Activated CD4-positive, alpha-beta T cell treated with anti-CD3 and anti-CD28 coated beads, Interleukin-2, amount 10 ng/mL, durations not matched to agents 7 days and 5 days (primary cell): ENCODE results near the gene UBQLNL. TPM values are rescaled to one million over a fixed set of nuclear protein-coding genes. Genes with fewer than 3 reads are reported as not detected.

Experiments used
- CTCF ChIA-PET: fragments of 350-600 bp; sonication (Branson Sonifier 250); formaldehyde crosslinking; loops from one replicate; lab custom pipeline; 2021; ENCODE audit warnings: antibody characterized with exemption; lab: Charles Lee
- POLR2A ChIA-PET: fragments of 350-600 bp; sonication (Branson Sonifier 250); formaldehyde crosslinking; loops from one replicate; lab custom pipeline; 2021; ENCODE audit warnings: antibody characterized with exemption; lab: Charles Lee
- DNase-seq: peaks from one replicate; pipeline ENCODE4 v3.0.0-alpha.2; 2020
- H3K27ac Mint-ChIP-seq: one replicate; pipeline ENCODE4 v1.8.0; 2021; ENCODE audit warnings: mild to moderate bottlenecking, moderate library complexity, mixed read lengths
- H3K27me3 Mint-ChIP-seq: one replicate; pipeline ENCODE4 v1.8.0; 2021; ENCODE audit warnings: mixed read lengths
- H3K36me3 Mint-ChIP-seq: one replicate; pipeline ENCODE4 v1.8.0; 2021; ENCODE audit warnings: low read depth, mixed read lengths
- H3K4me1 Mint-ChIP-seq: one replicate; pipeline ENCODE4 v1.8.0; 2021; ENCODE audit warnings: mixed read lengths
- H3K4me3 Mint-ChIP-seq: one replicate; pipeline ENCODE4 v1.8.0; 2021; ENCODE audit warnings: mild to moderate bottlenecking, moderate library complexity, mixed read lengths
- H3K9me3 Mint-ChIP-seq: one replicate; pipeline ENCODE4 v1.8.0; 2021; ENCODE audit warnings: mixed read lengths
- total RNA-seq, 2 experiments: library from RNA; stranded (reverse); gene quantifications; one replicate each; pipeline ENCODE4 v1.2.3, GENCODE V29; 2021

Gene UBQLNL
- total RNA-seq, 2 experiments from 2014 or later, result 0.25 to 0.45 TPM

DNA sequence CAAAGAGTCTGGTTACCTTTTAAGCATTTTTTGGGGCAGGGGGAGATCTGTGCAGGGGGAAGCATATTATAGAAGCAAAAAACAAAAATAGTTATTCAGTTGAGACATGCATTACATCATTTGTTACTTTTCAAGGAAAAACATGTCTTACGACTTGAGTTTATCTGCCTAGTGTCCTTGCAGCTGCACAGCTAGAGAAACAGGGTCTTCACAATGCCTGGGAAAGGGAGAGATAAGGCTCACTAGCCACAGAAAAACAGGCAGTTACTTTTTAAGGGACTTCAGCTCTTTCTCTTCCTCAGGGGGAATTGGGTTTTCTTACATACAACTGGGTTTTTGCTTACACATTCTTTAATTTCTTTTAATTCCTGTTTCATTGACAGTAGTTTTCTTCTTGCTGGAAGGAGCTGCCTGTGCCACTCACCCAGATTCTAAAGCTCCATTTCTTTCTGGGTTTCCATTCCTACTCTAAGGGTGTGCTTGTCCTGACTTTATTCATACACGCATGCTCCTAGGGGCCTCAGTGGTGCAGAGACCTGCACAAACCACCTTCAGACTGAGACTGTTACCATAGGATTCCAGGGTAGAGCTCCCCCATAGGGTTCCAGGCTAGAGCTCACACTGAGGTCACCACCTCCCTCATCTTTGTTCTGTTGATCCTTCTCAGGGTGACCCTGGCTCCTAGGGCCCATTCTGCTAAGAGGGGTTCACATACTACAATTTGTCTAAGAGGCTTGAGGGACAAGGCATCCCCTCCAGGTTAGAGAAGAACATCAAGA, 14.7 kb upstream of the UBQLNL start:
- CTCF ChIA-PET, result no interaction called here
- H3K36me3 Mint-ChIP-seq, result no peaks in the 10 kb centered on the region
- POLR2A ChIA-PET, result no interaction called here
- no peak overlapping the region for H3K4me3 Mint-ChIP-seq
- no peaks in the 10 kb centered on the region for H3K27me3 Mint-ChIP-seq
- H3K27ac Mint-ChIP-seq, result no peak overlapping the region
- no peaks in the 10 kb centered on the region for H3K9me3 Mint-ChIP-seq
- no peak for DNase-seq
- no peaks in the 10 kb centered on the region for H3K4me1 Mint-ChIP-seq

DNA sequence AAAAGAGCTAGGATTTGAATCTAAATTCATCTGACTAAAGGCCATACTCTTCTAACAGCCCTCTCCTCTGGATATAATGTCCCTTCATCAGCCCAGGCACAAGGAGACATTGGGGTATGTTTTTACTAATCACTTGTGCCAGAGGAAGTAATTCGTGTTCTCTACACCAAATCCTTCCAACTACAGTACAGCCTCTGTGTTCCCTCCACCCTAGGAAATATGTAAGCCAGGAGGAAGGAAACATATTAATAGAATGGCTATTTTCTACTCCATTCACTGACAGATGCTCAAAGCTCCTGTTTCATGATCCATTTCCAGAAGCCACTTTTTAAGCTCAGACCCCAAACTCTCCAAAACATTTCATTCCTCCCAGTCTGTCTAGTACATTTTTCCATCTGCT, 12.0 kb upstream of the UBQLNL start:
- Mint-ChIP-seq H3K36me3 (no peaks in the 10 kb centered on the region), H3K4me1 (no peaks in the 10 kb centered on the region), H3K4me3 (no peak overlapping the region), H3K27ac (no peak overlapping the region), H3K9me3 (no peaks in the 10 kb centered on the region), H3K27me3 (no peaks in the 10 kb centered on the region)
- DNase-seq, result no peak
- ChIA-PET POLR2A (no interaction called here), CTCF (no interaction called here)

DNA sequence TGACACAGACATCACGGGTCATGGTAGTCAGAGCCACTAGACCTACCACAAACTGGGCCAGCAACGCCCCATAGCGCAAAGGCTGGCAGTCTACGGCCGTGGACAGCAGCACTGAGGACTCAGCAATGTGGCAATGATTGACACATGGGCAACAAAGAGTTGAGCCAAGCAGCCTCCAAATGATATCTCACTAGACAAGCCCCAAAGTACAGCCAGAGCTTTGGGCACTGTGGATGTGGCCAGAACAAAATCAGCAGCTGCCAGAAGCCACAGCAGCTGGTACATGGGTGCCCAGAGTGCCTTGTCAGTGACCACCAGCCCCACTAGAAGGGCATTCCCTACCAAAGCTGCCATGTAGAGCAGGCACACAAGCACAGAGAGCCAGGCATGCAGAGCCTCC, 11.2 kb upstream of the UBQLNL start:
- H3K4me3 Mint-ChIP-seq, result no peak overlapping the region
- H3K4me1 Mint-ChIP-seq, result no peaks in the 10 kb centered on the region
- no peaks in the 10 kb centered on the region for H3K27me3 Mint-ChIP-seq
- no peaks in the 10 kb centered on the region for H3K9me3 Mint-ChIP-seq
- ChIA-PET POLR2A (no interaction called here), CTCF (no interaction called here)
- no peak overlapping the region for H3K27ac Mint-ChIP-seq
- no peak for DNase-seq
- H3K36me3 Mint-ChIP-seq, result no peaks in the 10 kb centered on the region

DNA sequence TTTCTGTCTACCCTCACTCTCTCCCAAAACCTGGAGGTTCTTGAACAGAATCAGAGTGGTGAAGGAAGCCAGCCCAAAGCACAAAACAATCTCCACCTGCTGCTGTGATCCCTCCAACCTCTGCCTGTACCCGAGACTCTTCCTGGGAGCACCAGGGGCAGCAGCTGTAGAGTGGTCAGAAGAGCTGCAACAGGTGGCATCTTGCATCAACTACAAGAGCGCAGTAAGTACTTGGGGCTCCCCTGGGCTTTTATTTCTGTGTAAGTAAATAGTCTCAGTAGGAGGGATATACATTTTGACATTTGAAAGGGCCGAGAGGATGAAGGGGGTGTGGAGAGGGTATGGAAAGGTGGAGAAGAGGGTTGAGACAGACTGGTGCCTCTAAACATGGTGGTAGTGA, 8.3 kb upstream of the UBQLNL start:
- Mint-ChIP-seq H3K27ac (no peak overlapping the region), H3K27me3 (no peaks in the 10 kb centered on the region), H3K4me3 (no peak overlapping the region), H3K36me3 (no peaks in the 10 kb centered on the region), H3K9me3 (no peaks in the 10 kb centered on the region), H3K4me1 (no peaks in the 10 kb centered on the region)
- CTCF ChIA-PET, result no interaction called here
- POLR2A ChIA-PET, result no interaction called here
- DNase-seq, result no peak

DNA sequence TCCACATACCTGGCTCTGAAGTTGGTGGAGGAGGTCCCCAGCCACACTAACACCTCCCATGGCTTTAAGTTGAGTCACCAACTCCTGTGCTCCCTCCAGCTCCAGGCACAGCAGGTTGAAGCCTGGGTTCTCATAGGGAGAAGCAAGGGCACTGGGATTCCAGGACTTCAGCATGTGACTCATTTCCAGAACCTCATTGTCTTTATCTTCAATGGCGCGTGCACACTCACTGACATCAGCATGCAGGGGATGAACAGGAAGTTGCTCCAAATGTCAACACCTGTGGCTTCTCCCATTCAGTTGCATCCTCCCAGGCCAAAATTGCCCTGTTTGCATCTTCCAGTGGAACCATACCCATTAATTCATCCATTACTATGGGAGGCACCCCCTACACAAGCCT, 5.8 kb upstream of the UBQLNL start:
- Mint-ChIP-seq H3K27ac (no peak overlapping the region), H3K27me3 (no peaks in the 10 kb centered on the region), H3K4me3 (no peak overlapping the region), H3K36me3 (no peaks in the 10 kb centered on the region), H3K9me3 (no peaks in the 10 kb centered on the region), H3K4me1 (no peaks in the 10 kb centered on the region)
- DNase-seq, result no peak
- CTCF ChIA-PET, result no interaction called here
- POLR2A ChIA-PET, result no interaction called here

DNA sequence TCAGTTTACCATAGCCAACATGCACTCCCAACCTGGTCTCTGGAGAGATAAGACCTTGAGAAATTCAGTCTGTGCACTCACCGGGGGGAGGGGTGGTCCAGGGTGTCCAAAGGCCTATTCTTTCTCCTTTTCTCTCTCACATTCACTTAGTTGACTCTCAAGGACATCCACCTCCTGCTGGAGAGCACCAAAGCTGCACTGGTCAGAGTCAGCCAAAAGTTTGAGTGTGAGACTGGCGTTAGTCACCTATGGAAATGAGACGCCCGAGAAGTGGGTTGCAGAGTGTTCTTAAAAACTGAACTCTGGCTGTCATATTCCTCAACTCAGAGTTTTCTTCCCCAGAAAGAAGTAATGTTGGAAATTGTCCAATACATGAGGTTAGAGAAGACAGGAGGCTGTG, 5.0 kb upstream of the UBQLNL start:
- H3K4me3 Mint-ChIP-seq, result no peak overlapping the region
- H3K27ac Mint-ChIP-seq, result no peak overlapping the region
- no peaks in the 10 kb centered on the region for H3K4me1 Mint-ChIP-seq
- no peaks in the 10 kb centered on the region for H3K27me3 Mint-ChIP-seq
- ChIA-PET POLR2A (no interaction called here), CTCF (interaction anchor here (0.7 kb wide), 1 partner anchor 66 kb away, joined by 4 read pairs; no protein-coding TSS in a partner anchor)
- no peak for DNase-seq
- H3K36me3 Mint-ChIP-seq, result no peaks in the 10 kb centered on the region
- H3K9me3 Mint-ChIP-seq, result no peaks in the 10 kb centered on the region

DNA sequence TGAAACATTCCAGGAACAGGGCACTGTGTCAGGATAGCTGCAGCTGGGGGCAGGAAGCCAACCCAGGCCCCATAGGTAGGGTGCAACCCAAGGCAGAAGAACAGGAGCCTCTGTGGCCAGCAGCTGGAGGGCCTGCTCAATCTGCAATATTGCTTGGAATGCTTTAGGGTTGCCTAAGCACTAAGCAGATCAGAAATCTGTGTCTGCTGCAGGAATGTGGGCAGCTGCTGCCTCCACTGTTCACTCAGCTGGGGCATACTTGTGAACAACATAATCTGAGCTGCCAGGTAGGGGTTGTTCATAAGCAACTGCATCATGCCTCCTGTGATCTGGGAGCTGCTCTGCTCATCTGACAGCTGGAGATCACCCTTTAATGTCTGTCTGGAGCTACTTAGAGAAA, 1.7 kb downstream of the UBQLNL start:
- no peaks in the 10 kb centered on the region for H3K9me3 Mint-ChIP-seq

DNA sequence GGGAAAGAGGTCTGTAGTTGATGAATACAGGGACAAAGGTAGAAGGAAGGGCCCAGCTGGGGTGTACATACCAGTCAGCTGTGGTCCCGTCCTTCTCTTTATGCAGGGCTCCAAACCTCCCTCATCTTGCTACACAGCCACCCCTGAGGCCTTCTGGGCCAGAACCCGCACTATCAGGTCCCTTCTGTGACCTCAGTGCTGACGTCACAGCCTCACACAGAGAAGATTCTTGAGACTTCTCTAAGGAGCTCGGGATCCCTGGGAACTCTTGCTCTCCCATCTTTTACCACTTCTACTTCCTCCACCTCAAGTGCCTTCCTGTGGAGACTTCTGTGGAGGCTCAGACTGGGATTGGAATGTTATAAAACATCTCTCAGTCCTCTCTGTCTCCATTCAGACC, 6.7 kb downstream of the UBQLNL start, which contains the start of gene UBQLN3:
UBQLN3 (minus strand) TSS at position 155 of the 400 bp plus-strand sequence. CDS start 399 bp downstream, outside the sequence.
- peaks cover 5% of the 10 kb centered on the region for H3K27me3 Mint-ChIP-seq
- no peaks in the 10 kb centered on the region for H3K4me1 Mint-ChIP-seq
- no peaks in the 10 kb centered on the region for H3K36me3 Mint-ChIP-seq
- POLR2A ChIA-PET, result no interaction called here
- no peak for DNase-seq
- H3K4me3 Mint-ChIP-seq, result no peak within 1 kb of the TSS
- no peak within 1 kb of the TSS for H3K27ac Mint-ChIP-seq
- CTCF ChIA-PET, result no interaction called here
- no peaks in the 10 kb centered on the region for H3K9me3 Mint-ChIP-seq

More for the DNA sequence above, 1.7 kb downstream of the UBQLNL start:
- ChIA-PET CTCF (interaction anchor here (2.3 kb wide), 1 partner anchor 9 kb away, joined by 6 read pairs; no protein-coding TSS in a partner anchor), POLR2A (no interaction called here)
- peaks cover 5% of the 10 kb centered on the region for H3K27me3 Mint-ChIP-seq
- no peak overlapping the region for H3K27ac Mint-ChIP-seq
- H3K36me3 Mint-ChIP-seq, result no peaks in the 10 kb centered on the region
- no peak overlapping the region for H3K4me3 Mint-ChIP-seq
- DNase-seq, result no peak
- H3K4me1 Mint-ChIP-seq, result no peaks in the 10 kb centered on the region

DNA sequence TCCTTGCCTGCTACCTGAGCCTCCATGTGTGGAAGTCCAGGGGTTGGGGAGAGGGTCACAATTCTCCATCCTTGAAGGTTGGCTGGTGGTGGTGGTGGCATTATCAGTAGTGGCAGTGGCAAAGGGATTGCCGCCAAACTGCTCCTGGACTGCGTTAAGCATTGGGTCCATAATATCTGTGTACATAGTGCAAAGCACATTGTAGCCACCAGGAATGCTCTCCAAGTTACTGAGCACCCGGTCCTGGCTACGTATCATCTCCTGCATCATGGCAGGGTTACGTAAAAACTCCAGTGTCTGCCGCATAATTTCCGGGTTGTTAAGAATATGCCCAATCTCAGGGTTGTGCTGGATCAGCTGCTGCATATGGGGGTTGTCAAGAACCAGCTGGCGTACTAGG, 7.9 kb downstream of the UBQLNL start:
- DNase-seq, result no peak
- peaks cover 5% of the 10 kb centered on the region for H3K27me3 Mint-ChIP-seq
- H3K36me3 Mint-ChIP-seq, result no peaks in the 10 kb centered on the region
- H3K4me3 Mint-ChIP-seq, result no peak overlapping the region
- CTCF ChIA-PET, result no interaction called here
- H3K27ac Mint-ChIP-seq, result no peak overlapping the region
- H3K4me1 Mint-ChIP-seq, result no peaks in the 10 kb centered on the region
- no peaks in the 10 kb centered on the region for H3K9me3 Mint-ChIP-seq
- POLR2A ChIA-PET, result no interaction called here

DNA sequence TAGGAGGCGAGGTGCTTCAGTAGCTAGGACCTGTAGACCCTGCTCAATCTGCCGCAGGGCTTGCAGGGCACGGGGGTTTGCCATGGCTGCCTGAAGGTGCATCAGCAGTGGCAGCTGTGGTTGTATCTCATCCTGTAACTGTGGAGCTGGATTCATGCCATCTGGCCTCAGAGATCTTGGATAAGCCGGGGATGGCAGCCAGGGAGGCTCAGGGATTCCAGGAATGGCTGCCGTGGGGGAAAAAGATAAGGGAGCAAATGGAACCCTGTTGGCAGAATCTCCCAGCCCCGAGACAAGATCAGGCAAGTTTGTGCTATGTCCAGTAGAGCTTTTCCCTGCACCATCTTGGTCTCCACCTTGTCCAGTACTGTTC, 8.6 kb downstream of the UBQLNL start:
- Mint-ChIP-seq H3K9me3 (no peaks in the 10 kb centered on the region), H3K27me3 (peaks cover 5% of the 10 kb centered on the region), H3K4me1 (no peaks in the 10 kb centered on the region), H3K36me3 (no peaks in the 10 kb centered on the region), H3K27ac (no peak overlapping the region), H3K4me3 (no peak overlapping the region)
- DNase-seq, result no peak
- ChIA-PET POLR2A (no interaction called here), CTCF (interaction anchor here (0.7 kb wide), 1 partner anchor 9 kb away, joined by 3 read pairs; the partner anchor contains the start of gene UBQLNL)

DNA sequence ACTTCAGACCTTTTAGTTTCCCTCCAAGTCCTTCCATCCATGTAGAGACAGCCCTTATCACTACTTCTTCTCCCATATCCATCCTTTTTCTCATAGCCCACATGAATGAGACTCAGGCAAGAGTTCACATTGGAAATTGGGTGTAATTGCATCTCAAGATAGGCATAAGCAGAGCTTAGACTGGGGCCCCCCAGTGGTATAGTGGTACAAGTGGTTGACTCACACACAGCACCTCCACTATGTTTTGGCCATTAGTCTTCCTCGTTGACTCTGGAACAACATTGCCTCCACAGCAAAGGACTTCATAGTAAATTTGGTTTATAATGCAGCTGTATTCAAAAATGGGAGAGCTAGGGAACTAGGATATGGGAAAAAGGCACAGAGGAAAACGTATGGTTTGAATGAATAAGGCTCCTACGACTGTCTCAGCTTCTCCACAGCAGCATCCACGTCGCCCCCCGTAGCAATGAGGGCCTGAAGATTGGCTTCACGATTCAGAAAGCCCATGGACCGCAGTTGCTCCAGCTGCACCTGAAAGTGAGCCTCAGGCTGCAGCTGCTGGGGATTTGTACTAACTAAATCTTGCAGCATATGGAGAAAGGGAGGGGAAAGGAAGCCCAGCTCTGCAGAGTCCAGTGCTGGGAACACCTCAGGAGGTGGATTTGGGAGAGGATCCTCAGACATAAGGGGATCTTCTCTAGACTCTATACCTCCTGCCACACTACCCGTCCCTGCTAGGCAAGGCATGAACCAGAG, 9.1 kb downstream of the UBQLNL start:
- no peaks in the 10 kb centered on the region for H3K36me3 Mint-ChIP-seq
- POLR2A ChIA-PET, result no interaction called here
- no peak for DNase-seq
- peaks cover 5% of the 10 kb centered on the region for H3K27me3 Mint-ChIP-seq
- H3K4me3 Mint-ChIP-seq, result no peak overlapping the region
- CTCF ChIA-PET, result interaction anchor here (0.7 kb wide), 1 partner anchor 9 kb away, joined by 3 read pairs; the partner anchor contains the start of gene UBQLNL
- no peak overlapping the region for H3K27ac Mint-ChIP-seq
- H3K4me1 Mint-ChIP-seq, result no peaks in the 10 kb centered on the region
- no peaks in the 10 kb centered on the region for H3K9me3 Mint-ChIP-seq

DNA sequence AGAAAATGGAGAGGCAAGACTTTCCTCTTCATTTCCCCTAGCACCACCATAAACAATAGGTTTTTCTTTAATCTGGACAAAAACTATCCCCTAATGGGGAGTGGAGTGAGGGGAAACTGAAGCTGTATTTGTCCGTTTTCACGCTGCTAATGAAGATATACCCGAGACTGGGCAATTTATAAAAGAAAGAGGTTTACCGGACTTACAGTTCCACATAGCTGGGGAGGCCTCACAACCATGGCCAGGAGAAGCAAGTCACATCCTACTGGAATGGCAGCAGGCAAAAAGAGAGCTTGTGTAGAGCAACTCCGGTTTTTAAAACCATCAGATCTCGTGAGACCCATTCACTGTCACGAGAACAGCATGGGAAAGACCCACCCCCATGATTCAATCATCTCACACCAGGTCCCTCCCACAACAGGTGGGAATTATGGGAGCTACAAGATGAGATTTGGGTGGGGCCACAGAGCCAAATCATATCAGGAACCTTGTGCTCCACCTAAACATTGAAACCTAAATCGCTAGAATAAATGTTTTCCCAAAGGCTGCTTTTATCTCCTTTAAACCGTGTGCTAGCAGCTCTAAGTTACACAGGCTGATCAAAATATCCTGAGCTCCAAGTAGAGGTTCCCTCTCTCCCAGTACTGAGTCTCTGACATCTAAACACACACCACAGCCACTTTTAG, 11.0 kb downstream of the UBQLNL start:
- Mint-ChIP-seq H3K36me3 (no peaks in the 10 kb centered on the region), H3K27me3 (peaks cover 4% of the 10 kb centered on the region), H3K27ac (no peak overlapping the region), H3K4me3 (no peak overlapping the region), H3K9me3 (no peaks in the 10 kb centered on the region), H3K4me1 (no peaks in the 10 kb centered on the region)
- CTCF ChIA-PET, result interaction anchor here (2.4 kb wide), 1 partner anchor 10 kb away, joined by 6 read pairs; the partner anchor contains the start of gene UBQLNL
- no peak for DNase-seq
- POLR2A ChIA-PET, result no interaction called here
